IPS-18a (cell line): ENCODE data around the gene STK17A.
"Not testable (repeated sequence)": the region's sequence is repeated elsewhere in the genome, so short reads cannot be mapped to it uniquely, and the experiment has no call there.

ENCODE experiments used
- H3K27ac ChIP-seq: one replicate; pipeline ENCODE4 v1.5.1; 2013; ENCODE audit warnings: low read length
- H3K27me3 ChIP-seq: one replicate; pipeline ENCODE4 v1.6.1; 2013; ENCODE audit warnings: mild to moderate bottlenecking, low read length; ENCODE audit not compliant: control insufficient read depth, insufficient read depth
- H3K36me3 ChIP-seq: one replicate; pipeline ENCODE4 v1.6.1; 2013; ENCODE audit warnings: low read depth, low read length; ENCODE audit not compliant: control insufficient read depth
- H3K4me1 ChIP-seq: one replicate; pipeline ENCODE4 v1.6.1; 2013; ENCODE audit warnings: low read depth, low read length; ENCODE audit not compliant: control insufficient read depth
- H3K4me3 ChIP-seq: one replicate; pipeline ENCODE4 v1.5.1; 2013; ENCODE audit warnings: low read length
- H3K9ac ChIP-seq: one replicate; pipeline ENCODE4 v1.6.1; 2013; ENCODE audit warnings: mild to moderate bottlenecking, low read length, moderate library complexity
- H3K9me3 ChIP-seq: one replicate; pipeline ENCODE4 v1.6.1; 2013; ENCODE audit warnings: low read depth, low read length; ENCODE audit not compliant: control insufficient read depth

STK17A gene

GRCh38 chr7:43588477-43589132, 5.7 kb downstream of the STK17A start:
- Histone ChIP-seq H3K27me3 (peaks cover 15% of the 10 kb centered on the region), H3K9ac (no peak overlapping the region), H3K9me3 (no peaks in the 10 kb centered on the region), H3K36me3 (no peaks in the 10 kb centered on the region), H3K4me1 (peaks cover 11% of the 10 kb centered on the region), H3K27ac (no peak overlapping the region), H3K4me3 (no peak overlapping the region)

- Histone ChIP-seq H3K27me3 (peaks cover 10% of the 10 kb centered on the region), H3K9ac (no peak overlapping the region), H3K4me1 (peaks cover 9% of the 10 kb centered on the region), H3K4me3 (no peak overlapping the region), H3K36me3 (no peaks in the 10 kb centered on the region), H3K9me3 (no peaks in the 10 kb centered on the region), H3K27ac (no peak overlapping the region)
Observed at GRCh38 chr7:43589133-43589478, 6.2 kb downstream of the STK17A start.

DNA sequence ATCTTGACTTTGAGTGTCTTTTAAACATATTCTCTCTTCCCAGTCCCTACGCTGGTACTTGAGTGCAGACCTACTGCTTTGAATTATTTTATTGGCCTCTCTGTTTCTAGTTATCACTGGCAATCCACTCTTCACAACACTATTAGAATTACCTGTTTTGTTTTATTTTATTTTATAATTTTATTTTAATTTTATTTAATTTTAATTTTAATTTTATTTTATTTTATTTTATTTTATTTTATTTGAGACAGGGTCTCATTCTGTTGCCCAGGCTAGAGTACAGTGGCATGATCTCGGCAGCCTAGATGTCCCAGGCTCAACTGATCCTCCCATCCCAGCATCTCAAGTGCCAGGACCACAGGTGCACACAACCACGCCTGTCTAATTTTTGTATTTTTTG, 6.8 kb downstream of the STK17A start:
- Histone ChIP-seq H3K9ac (no peak overlapping the region), H3K36me3 (no peaks in the 10 kb centered on the region), H3K4me3 (no peak overlapping the region), H3K9me3 (no peaks in the 10 kb centered on the region), H3K27me3 (peaks cover 4% of the 10 kb centered on the region), H3K4me1 (peaks cover 3% of the 10 kb centered on the region), H3K27ac (no peak overlapping the region)

DNA sequence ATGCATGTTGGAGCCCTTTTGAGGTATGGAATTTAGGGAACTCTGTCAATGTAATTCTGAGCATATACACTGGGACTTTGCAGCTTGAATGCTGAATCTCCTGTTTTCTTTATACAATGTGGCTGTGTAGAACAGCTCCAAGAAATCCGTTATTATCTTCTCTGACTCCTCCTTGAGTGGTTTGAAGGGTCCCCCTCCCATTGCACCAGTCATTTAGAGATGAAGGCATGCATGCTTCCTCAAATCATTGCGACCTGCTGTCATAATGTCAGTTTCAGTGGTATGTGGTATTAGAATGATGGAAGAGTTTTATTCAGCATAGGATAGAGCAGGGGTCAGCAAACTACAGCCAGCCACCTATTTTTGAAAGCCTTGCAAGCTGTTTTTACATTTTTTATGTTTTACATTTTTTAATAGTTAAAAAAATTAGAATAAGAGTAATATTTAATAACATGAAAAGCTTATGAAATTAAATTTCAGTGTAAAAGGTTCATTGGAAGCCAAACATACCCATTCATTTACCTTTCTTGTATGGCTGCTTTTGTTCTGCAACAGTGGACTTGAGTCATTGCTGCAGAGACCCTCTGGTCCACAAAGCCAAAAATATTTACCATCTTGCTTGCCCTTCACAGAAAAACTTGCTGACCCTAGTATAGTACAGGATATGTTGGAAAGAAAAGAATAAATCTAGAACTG, 8.1 kb downstream of the STK17A start:
- H3K9ac ChIP-seq = no peak overlapping the region
- no peaks in the 10 kb centered on the region for H3K27me3 ChIP-seq
- H3K4me1 ChIP-seq = no peaks in the 10 kb centered on the region
- H3K4me3 ChIP-seq = no peak overlapping the region
- H3K36me3 ChIP-seq = no peaks in the 10 kb centered on the region
- no peaks in the 10 kb centered on the region for H3K9me3 ChIP-seq
- H3K27ac ChIP-seq = no peak overlapping the region

DNA sequence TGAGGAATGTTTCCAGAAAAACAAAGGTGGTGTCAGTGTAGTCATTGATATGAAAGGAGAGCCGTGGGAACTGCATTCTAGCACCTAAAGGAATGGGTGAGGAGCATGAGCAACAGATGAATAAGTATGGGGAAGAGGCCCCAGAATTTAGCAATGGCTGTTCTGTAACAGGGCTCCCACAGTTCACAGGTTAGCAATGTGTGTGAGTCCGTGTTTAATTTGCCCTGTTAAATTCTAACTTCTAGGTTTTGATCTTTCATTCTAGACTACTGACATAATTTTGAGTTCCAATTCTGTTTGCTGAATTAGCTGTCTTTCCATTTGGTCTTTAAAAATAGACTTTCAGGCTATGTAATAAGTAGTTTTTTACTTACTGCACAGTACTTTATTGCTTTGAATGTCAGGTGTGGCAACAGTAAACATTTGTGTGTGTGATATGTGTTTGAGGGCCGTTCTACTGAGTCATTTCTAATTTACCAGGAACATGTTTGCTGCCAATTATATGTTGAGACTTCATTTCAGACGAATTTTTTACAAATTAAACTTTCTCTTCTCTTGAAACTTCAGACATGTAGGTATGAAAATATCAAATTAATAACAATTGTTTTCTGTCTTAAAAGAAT, 8.8 kb downstream of the STK17A start:
- H3K9me3 ChIP-seq = no peaks in the 10 kb centered on the region
- no peaks in the 10 kb centered on the region for H3K36me3 ChIP-seq
- H3K9ac ChIP-seq = no peak overlapping the region
- no peak overlapping the region for H3K27ac ChIP-seq
- no peaks in the 10 kb centered on the region for H3K4me1 ChIP-seq
- no peak overlapping the region for H3K4me3 ChIP-seq
- H3K27me3 ChIP-seq = no peaks in the 10 kb centered on the region

DNA sequence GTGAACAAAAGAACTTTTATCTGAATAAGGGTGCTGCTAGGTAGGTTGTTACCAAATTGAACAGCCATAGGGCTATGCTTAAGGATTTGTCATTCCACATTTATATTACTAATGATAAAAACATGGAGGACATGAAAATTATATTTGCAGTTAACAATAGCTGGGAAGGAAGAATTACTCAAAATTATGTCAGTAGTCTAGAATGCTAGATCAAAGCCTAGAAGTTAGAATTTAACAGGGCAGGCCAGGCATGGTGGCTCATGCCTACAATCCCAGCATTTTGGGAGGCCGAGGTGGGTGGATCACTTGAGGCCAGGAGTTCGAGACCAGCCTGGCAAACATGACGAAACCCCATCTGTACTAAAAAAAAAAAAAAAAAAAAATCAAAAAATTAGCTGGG, 9.4 kb downstream of the STK17A start:
- H3K4me1 ChIP-seq = no peaks in the 10 kb centered on the region
- no peak overlapping the region for H3K9ac ChIP-seq
- no peaks in the 10 kb centered on the region for H3K9me3 ChIP-seq
- H3K36me3 ChIP-seq = no peaks in the 10 kb centered on the region
- no peak overlapping the region for H3K27ac ChIP-seq
- no peaks in the 10 kb centered on the region for H3K27me3 ChIP-seq
- no peak overlapping the region for H3K4me3 ChIP-seq

GRCh38 chr7:43593010-43593409, 10.1 kb downstream of the STK17A start:
- H3K27ac ChIP-seq = no peak overlapping the region

GRCh38 chr7:43594020-43594419, 11.1 kb downstream of the STK17A start:
- Histone ChIP-seq H3K27me3 (no peaks in the 10 kb centered on the region), H3K4me3 (no peak overlapping the region), H3K9me3 (no peaks in the 10 kb centered on the region), H3K27ac (no peak overlapping the region), H3K9ac (no peak overlapping the region), H3K4me1 (no peaks in the 10 kb centered on the region), H3K36me3 (no peaks in the 10 kb centered on the region)

More at GRCh38 chr7:43593010-43593409, 10.1 kb downstream of the STK17A start:
- H3K9ac ChIP-seq = no peak overlapping the region
- H3K36me3 ChIP-seq = no peaks in the 10 kb centered on the region
- H3K9me3 ChIP-seq = no peaks in the 10 kb centered on the region
- no peak overlapping the region for H3K4me3 ChIP-seq
- H3K27me3 ChIP-seq = no peaks in the 10 kb centered on the region
- H3K4me1 ChIP-seq = no peaks in the 10 kb centered on the region

- not testable (repeated sequence) for H3K27ac ChIP-seq, H3K4me1 ChIP-seq, H3K9ac ChIP-seq, H3K4me3 ChIP-seq, H3K9me3 ChIP-seq, H3K36me3 ChIP-seq, H3K27me3 ChIP-seq
Observed at GRCh38 chr7:43596426-43596825, 13.5 kb downstream of the STK17A start.

DNA sequence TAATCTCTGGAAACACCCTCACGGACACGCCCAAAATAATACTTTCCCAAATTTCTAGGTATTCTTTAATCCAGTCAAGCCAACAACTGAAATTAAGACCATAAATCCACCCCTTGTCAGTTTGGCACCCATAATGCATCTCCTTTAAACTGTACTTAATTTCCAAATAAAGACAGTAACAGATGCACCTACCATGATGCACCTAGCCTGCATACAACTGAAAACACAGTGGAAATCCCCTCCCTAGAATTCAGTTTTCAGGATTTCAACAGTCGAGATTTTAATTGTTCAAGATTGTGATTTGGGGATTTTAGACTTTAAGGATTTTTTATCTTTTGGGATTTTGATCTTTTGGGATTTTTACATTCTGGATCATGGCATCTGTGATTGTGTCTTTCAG, 17.1 kb downstream of the STK17A start:
- Histone ChIP-seq H3K9ac (no peak overlapping the region), H3K4me3 (no peak overlapping the region), H3K9me3 (peaks cover 3% of the 10 kb centered on the region), H3K4me1 (peaks cover 7% of the 10 kb centered on the region), H3K27me3 (no peaks in the 10 kb centered on the region), H3K27ac (no peak overlapping the region), H3K36me3 (no peaks in the 10 kb centered on the region)

- peaks cover 3% of the 10 kb centered on the region for H3K9me3 ChIP-seq
- no peak overlapping the region for H3K4me3 ChIP-seq
- H3K9ac ChIP-seq = no peak overlapping the region
- peaks cover 7% of the 10 kb centered on the region for H3K4me1 ChIP-seq
- no peaks in the 10 kb centered on the region for H3K27me3 ChIP-seq
- H3K27ac ChIP-seq = no peak overlapping the region
- H3K36me3 ChIP-seq = no peaks in the 10 kb centered on the region
Observed at GRCh38 chr7:43602256-43602655, 19.3 kb downstream of the STK17A start.

GRCh38 chr7:43604251-43604650, 21.3 kb downstream of the STK17A start:
- H3K4me1 ChIP-seq = peaks cover 7% of the 10 kb centered on the region
- H3K36me3 ChIP-seq = peaks cover 4% of the 10 kb centered on the region
- H3K27me3 ChIP-seq = no peaks in the 10 kb centered on the region
- no peak overlapping the region for H3K27ac ChIP-seq
- H3K9ac ChIP-seq = no peak overlapping the region
- peaks cover 3% of the 10 kb centered on the region for H3K9me3 ChIP-seq
- H3K4me3 ChIP-seq = no peak overlapping the region
